HL-60/S4 (cell line): ENCODE results near the gene FLAD1.

Experiments used
- in situ Hi-C: fragments of 300-500 bp; cut with MboI; formaldehyde crosslinking; loops from 2 replicates; pipeline ENCODE4 v1.14.3; 2022; ENCODE audit warnings: low sequenced_read_pairs

FLAD1 gene

DNA sequence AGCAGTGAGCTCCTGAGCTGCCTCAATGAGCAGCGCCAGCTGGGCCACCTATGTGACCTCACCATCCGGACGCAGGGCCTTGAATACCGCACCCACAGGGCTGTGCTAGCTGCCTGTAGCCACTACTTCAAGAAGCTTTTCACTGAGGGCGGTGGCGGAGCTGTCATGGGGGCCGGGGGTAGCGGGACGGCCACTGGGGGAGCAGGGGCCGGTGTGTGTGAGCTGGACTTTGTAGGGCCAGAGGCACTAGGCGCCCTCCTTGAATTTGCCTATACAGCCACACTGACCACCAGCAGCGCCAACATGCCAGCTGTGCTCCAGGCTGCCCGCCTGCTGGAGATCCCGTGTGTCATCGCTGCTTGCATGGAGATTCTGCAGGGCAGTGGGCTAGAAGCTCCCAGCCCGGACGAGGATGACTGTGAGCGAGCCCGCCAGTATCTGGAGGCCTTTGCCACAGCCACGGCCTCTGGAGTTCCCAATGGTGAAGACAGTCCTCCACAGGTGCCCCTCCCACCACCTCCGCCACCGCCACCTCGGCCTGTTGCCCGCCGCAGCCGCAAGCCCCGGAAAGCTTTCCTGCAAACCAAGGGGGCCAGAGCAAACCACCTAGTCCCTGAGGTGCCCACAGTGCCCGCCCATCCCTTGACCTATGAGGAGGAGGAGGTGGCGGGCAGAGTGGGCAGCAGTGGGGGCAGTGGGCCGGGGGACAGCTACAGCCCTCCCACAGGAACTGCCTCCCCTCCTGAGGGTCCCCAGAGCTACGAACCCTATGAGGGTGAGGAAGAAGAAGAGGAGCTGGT lies 31.8 kb downstream of the FLAD1 start:
- in situ Hi-C loops: no loop called here

DNA sequence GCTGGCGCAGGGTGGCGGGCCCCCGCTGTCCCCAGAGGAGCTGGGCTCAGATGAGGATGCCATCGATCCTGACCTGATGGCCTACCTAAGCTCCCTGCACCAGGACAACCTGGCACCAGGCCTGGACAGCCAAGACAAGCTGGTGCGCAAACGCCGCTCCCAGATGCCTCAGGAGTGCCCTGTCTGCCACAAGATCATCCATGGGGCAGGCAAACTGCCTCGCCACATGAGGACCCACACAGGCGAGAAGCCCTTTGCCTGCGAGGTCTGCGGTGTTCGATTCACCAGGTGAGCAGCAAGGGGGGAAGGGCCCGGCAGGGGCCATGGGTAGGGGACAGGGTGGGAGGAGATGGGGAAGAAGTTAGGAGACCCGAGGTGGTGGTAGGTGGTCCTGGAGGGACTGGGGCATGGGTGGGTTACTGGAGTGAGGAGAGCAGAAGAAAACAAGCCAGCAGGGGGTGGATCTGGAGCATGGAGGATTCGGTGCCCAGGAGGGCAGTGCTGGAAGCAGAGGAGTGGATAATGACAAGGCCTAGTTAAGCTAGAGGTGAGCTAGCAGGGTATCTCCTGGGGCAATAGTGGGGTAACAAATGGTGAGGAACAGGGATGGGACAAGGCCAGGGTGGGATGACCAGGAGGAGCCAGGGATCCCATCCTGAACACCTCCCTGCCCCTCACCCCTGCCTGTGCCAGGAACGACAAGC lies 32.5 kb downstream of the FLAD1 start:
- in situ Hi-C loops: no loop called here

GRCh38 chr1:155016231-155016831 lies 33.2 kb downstream of the FLAD1 start:
- in situ Hi-C loops: no loop called here

DNA sequence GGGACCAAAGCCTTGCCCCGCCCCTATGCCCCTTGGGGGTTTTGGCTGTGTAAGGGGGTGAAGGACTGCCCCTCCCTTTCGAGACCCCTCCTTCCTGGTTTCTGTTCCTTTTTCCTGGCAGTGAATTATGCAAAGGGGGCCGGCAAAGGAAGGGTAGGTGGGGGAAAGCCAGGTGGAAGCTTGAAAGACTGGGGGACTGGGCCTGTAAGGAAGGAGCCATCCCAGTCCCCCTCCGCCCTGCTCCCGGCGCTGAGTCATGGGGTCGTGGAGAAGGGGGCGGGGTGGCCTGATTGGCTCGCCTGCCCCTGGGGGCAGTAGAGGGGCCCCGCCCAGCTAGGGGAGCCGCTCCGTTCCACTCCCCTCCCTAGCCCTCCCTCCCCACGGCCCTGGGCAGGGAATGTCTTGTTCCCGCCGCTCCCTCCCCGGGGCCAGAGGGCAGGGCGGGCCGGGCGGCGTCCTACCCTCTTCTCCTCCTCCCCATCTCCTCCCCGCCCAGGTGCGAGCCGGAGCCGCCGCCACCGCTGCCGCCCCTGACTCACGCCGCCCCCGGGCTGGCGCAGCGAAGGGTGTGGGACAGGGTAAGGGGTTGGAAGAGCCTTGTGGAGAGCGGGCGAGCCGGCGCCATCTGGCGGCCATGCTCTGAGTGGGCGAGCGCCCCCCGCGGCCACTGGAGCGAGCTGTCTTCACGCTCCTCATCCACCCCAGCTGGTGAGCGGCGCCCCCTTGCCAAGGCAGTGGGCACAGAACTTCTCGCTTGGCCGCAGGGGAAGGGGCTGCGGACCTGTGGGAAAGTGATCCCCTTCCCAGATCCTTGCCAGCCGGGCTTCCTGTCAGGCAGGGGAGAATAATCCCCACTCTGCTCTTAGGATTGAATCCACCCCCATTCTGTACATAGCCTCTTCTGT lies 34.1 kb downstream of the FLAD1 start:
- in situ Hi-C loops: no loop called here

DNA sequence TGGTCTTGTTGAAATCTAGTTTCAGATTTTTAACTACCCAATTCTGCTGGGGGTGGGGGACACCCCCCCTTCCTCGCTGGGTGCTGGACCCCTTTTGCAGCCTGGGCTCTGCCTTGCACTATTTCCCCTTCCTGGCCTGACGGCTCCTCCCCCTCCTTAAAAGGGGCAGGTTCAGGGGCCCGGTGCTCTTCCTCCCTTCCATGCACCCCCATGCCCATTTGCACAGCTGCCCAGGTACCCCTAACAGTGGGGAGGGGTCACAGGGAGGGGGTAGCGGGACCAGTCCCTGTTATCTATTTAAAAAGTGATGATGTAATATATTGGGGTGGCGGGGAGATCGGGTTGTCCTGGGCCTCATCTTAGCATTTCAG lies 34.8 kb downstream of the FLAD1 start:
- in situ Hi-C loops: no loop called here

DNA sequence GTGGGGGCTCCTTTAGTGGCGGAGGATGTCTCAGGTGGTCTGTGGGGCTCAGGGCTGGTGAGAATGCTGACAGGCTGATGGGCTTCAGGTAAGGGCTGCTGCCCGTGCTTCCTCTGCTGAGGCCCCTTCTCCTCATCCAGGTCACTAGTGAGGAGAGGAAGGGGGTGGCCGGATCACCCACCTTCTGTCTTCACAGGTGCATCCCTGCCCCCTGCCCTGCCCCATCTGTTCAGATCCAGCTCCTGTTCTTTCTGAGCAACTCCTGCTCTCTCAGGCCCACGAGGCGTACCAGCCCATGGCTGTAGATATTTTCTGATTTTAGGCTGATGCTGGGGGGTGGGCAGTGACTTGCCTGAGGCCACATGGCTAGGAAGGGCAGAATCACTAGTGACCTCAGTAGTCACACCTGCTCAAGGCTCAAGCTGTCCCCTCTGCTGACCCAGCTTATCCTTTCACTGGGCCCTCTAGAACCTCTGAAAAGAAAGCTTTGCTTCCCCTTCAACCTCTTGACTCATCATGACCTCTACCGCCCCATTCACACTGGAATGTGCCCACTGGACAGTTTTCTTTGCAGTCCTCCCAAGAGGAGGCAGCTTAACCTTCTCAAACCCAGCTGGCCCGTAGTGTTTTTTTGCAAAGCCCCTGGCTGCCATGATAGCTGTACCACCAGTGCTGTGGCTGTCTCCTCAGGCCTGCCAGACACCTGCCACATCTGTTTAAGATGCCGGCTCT lies 35.6 kb downstream of the FLAD1 start:
- in situ Hi-C loops: no loop called here

DNA sequence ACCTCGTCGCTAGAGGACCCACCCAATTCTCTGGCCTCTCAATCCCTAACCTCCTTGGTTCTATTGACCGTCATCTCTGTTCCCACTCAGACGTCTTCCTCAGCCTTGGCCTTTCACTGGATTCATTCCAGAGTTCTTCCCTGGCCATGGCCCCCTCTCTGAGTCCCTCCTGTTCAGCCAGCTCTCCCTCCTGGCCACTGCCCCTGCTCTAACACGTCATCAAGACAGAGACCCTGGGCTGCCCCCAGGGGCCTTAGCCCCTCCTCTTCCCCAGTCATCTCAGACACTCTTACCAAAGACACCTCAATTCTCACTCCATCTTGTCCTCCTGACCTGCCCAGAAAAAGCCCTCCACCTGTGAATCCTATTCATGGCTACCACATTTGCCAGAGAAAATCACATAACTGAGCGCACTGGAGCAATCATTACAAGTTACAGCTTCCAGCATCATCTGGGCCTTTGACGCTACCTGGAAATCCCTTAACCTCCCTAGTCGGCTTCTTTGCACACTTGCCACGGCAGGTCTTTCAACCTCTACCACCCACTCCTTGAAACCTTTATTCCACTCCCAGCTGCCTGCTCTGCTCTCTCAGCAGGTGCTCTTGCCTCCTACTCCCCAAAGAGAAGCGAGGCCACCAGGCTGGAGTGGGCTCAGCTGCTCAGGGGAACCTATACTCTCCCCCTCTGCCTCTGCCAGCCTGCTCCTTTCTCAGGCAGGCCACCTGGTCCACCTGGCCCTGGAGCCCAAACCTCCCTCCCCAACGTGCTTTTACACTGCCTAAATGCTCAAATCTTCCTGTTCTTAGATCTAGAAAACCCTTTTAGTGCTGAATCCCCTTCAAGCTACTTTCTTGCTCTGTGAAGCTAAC lies 36.5 kb downstream of the FLAD1 start:
- in situ Hi-C loops: no loop called here

- in situ Hi-C loops: no loop called here
Observed at GRCh38 chr1:155022136-155022926, 39.2 kb downstream of the FLAD1 start.

DNA sequence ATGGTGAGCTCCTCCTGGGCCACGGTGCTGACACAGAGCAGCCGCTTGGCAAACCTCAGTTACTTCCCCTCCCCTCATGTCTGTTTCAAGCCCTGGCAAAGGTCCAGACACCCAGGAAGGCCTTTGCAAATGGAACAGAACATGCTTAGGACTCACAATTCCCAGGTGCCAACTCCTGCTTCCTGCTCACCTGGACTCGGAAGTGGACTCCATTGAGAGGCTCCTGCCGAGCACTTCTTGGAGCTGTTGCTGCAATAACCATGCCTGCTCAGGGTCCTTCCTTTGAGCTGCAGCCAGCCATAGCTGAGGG lies 39.7 kb downstream of the FLAD1 start:
- in situ Hi-C loops: no loop called here

- in situ Hi-C loops: no loop called here
Observed at GRCh38 chr1:155023627-155024026, 40.5 kb downstream of the FLAD1 start.

DNA sequence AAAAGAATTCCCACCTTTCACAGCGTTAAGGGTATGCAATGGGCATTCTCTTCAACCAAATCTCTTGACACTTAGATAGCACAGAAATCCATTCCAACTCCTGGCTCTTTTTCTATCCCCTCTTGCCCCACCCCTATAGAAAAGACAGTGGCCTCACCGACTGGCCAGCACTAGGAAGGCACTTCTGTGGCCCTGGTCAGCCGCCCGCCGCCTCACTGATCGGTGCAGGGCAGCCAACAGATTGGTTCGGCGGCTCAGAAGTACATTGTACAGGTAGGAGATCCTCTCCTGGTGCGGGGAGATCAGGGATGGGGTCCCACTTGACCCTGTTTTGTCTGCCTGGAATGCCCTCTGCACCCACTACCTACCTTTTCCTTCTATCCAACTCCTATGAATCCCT lies 41.2 kb downstream of the FLAD1 start:
- in situ Hi-C loops: no loop called here

DNA sequence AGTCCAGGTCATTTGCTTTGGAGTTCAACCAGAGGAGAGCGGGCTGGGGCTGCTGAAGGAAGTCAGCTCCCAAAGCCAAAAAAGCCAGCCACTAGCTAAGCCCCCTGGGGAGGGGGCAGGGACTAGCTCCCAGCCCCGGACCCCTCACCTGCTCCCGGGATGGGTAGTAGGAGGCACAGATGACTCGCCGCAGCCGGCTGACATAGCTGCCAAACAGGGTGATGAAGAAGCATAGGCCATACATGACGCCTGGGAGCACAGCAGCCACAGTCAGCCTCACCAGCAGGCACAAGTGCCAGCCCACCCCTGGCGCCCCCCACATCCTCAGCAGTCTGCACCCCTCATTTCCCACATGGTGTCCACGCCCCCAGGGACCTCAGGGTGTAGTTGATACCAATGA lies 43.0 kb downstream of the FLAD1 start:
- in situ Hi-C loops: no loop called here

GRCh38 chr1:155026588-155026987 lies 43.4 kb downstream of the FLAD1 start:
- in situ Hi-C loops: no loop called here

DNA sequence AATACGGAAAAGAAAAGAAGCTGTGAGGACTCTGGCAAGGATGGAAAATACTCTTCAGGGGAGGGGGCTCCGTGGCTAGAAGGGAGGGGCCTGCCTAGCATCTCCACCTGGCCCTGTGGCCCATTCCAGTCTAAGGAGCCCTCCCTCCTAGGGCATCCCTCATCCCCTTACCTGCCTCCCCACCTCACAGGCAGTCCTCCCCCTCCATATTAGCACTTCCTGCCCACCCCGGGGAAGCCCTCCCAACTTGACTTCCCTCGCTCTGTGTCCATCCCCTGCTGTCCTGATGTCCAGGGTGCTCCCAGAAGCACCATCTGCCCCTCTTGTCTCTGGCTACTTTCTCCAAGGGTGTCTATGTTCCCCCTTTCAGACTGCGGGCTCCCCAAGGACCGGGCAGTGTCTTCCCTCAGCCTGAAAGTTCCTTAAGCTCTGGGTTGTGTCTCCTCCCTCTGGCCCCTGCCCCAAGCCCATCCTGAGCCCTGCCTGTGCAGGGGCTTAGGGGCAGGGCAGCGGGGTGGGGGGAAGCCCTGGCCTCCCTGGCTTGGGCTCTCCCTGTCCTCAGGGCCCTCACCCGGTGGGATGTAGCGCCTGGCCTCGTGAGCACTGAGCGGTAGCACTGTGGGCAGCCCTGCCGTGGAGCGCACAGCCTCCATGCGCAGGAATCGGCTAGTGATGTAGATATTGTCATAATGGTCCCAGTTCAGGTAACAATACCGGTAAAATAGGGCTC lies 46.5 kb downstream of the FLAD1 start:
- in situ Hi-C loops: no loop called here

GRCh38 chr1:155030243-155030795 lies 47.2 kb downstream of the FLAD1 start:
- in situ Hi-C loops: no loop called here

- in situ Hi-C loops: no loop called here
Observed at GRCh38 chr1:155030899-155031298, 47.8 kb downstream of the FLAD1 start.

GRCh38 chr1:155032886-155033285 lies 49.7 kb downstream of the FLAD1 start:
- in situ Hi-C loops: no loop called here

DNA sequence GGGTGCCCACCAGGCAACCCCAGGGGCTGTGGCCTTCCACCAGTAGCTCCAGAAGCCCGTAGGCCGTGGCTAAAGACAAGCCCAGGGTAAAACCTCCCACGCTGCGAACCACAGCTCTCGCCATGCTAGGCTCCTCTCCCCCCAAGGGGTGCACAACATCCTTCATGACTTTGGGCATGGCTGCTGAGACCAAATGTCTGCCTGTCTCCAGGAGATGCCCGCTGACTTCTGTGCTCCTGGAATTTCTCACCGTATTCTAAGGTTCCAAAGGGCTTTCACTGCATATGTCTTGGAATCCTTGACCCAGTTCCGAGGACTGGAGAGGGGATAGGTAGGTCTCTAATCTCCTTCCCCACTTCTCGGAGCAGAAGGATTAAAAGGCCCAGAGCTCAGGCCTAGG lies 50.4 kb downstream of the FLAD1 start, which contains the start of the genes DCST1 and DCST2:
Gene DCST1 (plus strand): TSS at position 301 of the 400 bp plus-strand sequence. CDS start 213 bp downstream, outside the sequence.
Gene DCST2 (minus strand): TSS at position 258 of the 400 bp plus-strand sequence. CDS start 80 bp downstream, at position 178.
- in situ Hi-C loops: no loop called here
